SW 1271 (cell line): ENCODE data around the gene TBC1D10A.

Experiments
- DNase-seq, 2 experiments: peaks; one replicate each; lab custom pipeline; 2025; lab: John Stamatoyannopoulos, UW

Gene TBC1D10A

DNA sequence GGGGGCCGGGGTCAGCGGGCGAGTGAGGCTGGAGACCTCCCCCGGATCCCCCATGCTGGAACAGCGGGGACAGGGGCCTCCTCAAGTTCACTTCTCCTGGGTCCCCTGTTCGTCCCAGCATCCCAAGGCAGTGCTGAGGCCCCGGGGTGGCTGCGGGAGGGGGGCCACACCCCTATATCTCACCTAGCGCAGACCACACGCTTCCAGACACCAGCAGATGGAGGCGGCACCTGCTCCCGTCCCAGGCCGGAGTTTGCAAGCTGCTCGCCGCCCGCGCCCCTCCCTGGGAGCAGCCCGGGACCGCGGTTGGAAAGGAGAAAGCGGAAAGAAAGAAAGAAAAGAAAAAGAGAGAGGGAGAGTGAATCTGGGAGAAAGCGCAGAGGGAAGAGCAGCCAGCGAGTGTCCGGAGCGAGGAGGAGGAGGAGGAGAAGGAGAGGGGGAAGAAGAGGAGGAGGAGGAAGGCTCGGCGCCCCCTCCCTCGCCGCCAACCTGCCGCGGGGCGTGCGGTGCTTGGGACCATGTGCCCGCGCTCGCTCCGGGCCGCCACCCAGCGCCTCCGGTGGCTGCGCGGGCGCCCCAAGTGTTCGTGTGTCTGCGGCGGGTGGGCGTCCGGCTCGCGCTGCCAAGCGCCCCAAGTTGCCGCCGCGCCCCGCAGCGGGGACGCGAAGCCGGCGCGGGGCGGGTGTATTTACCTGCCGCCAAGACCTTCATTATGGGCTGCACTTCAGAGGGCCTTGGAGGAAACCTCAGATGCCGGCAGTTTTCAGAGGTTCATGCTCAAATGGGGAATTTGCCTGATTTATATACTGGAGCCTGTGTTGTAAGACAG lies 80.5 kb downstream of the TBC1D10A start, which contains the start of gene LIF:
Gene LIF, minus strand, starts transcription at position 775 of the 829 bp plus-strand sequence. Its CDS starts 64 bp downstream, at position 711.
- DNase-seq = peak in 1 of 2 experiments; percentile 40

DNA sequence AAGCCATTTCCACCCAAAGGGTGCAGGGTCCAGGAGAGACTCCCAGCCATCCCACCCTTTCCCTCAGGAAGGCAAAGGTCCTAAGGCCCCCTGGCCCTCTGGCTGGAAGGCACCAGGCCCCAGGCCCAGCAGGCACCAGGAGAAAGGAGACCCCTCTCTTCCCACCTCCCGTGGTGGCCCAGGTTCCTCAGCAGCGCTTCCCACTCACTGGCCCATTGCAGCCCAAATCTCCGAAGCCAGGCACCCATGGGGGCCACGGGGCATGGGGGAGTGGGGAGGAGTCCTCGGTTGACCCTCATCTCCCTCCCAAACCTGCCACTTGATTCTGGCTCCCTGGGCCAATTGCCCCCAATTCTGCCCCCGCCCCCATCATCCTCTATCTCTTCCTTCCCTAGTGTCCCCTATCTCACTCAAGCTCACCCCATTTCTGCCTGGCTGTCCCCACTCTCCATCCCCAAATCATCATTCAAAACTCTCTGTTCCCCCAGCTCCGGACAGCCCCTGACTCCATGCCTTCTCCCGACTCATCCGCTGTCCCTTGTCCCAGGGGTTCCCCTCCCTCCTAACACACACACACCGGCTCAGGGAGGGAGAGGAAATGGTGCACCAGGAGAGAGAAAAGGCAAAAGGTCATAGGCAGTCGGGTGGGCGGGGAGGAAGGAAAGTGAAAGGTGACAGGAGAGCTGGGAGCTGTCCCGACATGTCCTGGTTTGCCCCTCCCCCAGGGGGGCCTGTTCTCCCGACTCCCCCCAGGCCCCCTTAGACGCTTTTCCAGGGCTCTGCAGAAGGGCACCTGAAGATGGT lies 81.4 kb downstream of the TBC1D10A start:
- DNase-seq = no peak

GRCh38 chr22:30244641-30245040 lies 82.1 kb downstream of the TBC1D10A start:
- DNase-seq = no peak

- no peak for DNase-seq
Measured at GRCh38 chr22:30244066-30244465, 82.7 kb downstream of the TBC1D10A start.

DNA sequence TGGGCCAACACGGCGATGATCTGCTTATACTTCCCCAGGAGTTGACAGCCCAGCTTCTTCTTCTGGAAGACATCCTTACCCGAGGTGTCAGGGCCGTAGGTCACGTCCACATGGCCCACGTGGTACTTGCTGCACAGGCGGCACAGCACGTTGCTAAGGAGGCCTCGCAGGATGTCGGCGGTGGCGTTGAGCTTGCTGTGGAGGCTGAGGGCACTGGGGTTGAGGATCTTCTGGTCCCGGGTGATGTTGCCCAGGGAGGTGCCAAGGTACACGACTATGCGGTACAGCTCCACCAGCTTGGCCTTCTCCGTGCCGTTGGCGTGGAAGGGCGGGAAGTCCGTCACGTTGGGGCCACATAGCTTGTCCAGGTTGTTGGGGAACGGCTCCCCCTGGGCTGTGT lies 83.1 kb downstream of the TBC1D10A start:
- no peak for DNase-seq
